ENCODE data around the gene CD40.
"Not testable (repeated sequence)": the region's sequence is repeated elsewhere in the genome, so short reads cannot be mapped to it uniquely, and the experiment has no call there.

DNA sequence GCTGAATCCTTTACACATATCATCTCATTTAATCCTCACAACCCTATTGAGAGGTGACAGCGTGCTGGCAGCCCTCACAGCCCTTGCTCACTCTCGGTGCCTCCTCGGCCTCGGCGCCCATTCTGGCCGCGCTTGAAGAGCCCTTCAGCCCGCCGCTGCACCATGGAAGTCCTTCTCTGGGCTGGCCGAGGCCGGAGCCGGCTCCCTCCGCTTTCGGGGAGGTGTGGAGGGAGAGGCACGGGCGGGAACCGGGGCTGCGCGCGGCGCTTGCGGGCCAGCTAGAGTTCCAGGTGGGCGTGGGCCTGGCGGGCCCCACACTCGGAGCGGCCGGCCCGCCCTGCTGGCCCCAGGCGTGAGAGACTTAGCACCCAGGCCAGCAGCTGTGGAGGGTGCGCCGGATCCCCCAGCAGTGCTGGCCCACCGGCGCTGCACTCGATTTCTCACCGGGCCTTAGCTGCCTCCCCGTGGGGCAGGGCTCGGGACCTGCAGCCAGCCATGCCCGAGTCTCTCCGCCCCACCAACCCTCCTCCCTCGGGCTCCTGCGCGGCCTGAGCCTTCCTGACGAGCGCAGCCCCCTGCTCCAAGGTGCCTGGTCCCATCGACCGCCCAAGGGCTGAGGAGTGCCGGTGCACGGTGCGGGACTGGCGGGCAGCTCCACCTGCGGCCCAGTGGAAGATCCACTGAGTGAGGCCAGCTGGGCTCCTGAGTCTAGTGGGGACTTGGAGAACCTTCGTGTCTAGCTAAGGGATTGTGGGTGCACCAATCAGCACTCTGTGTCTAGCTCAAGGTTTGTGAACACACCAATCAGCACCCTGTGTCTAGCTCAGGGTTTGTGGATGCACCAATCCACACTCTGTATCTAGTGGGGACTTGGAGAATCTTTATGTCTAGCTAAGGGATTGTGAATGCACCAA is 26.2 kb upstream of the CD40 start:
- TF ChIP-seq, protein P1, sequence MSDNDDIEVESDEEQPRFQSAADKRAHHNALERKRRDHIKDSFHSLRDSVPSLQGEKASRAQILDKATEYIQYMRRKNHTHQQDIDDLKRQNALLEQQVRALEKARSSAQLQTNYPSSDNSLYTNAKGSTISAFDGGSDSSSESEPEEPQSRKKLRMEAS (IDR thresholded peaks at IDR 0.05; ENCODE audit: low read depth, low read length) = not testable (repeated sequence)
- TF ChIP-seq, protein P2, sequence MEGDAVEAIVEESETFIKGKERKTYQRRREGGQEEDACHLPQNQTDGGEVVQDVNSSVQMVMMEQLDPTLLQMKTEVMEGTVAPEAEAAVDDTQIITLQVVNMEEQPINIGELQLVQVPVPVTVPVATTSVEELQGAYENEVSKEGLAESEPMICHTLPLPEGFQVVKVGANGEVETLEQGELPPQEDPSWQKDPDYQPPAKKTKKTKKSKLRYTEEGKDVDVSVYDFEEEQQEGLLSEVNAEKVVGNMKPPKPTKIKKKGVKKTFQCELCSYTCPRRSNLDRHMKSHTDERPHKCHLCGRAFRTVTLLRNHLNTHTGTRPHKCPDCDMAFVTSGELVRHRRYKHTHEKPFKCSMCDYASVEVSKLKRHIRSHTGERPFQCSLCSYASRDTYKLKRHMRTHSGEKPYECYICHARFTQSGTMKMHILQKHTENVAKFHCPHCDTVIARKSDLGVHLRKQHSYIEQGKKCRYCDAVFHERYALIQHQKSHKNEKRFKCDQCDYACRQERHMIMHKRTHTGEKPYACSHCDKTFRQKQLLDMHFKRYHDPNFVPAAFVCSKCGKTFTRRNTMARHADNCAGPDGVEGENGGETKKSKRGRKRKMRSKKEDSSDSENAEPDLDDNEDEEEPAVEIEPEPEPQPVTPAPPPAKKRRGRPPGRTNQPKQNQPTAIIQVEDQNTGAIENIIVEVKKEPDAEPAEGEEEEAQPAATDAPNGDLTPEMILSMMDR (IDR thresholded peaks at IDR 0.05; ENCODE audit: low read depth, low read length) = not testable (repeated sequence)

Measured in NB4 (cell line).